ENCODE results near the gene SMIM15. TPM values are rescaled to one million over a fixed set of nuclear protein-coding genes. Genes with fewer than 3 reads are reported as not detected.

SMIM15 gene
- total RNA-seq, 1 experiment from 2014 or later, result 41.9 TPM

GRCh38 chr5:61162010-61162831 is at the start of gene SMIM15 (continued):
- TF ChIP-seq ARID4B (CRISPR knock-in tag; IDR thresholded peaks at IDR 0.05; ENCODE audit: borderline replicate concordance) (peak; percentile 32; the same call in 1 of the 2 replicates), TEAD1 (CRISPR knock-in tag; IDR thresholded peaks at IDR 0.05) (peak; percentile 74), MXD4 (CRISPR knock-in tag; IDR thresholded peaks at IDR 0.05; ENCODE audit: borderline replicate concordance) (no peak), CREB1 (CRISPR knock-in tag; IDR thresholded peaks at IDR 0.05) (peak; percentile 36; the same call in 1 of the 2 replicates), NR3C1 (CRISPR knock-in tag; conservative IDR thresholded peaks at IDR 0.05; ENCODE audit: low read depth) (0 out of 2 replicates have a peak, but pooled peaks have one; percentile 28), NFATC4 (CRISPR knock-in tag; IDR thresholded peaks at IDR 0.05) (no peak), EMX1 (CRISPR knock-in tag; IDR thresholded peaks at IDR 0.05) (no peak), E2F4 (CRISPR knock-in tag; IDR thresholded peaks at IDR 0.05; ENCODE audit: borderline replicate concordance, low read depth) (no peak), ZNF121 (CRISPR knock-in tag; IDR thresholded peaks at IDR 0.05) (0 out of 2 replicates have a peak, but pooled peaks have one; percentile 1), E2F5 (CRISPR knock-in tag; IDR thresholded peaks at IDR 0.05) (no peak), FOXK1 (CRISPR knock-in tag; IDR thresholded peaks at IDR 0.05) (peak; percentile 47), MYBL2 (CRISPR knock-in tag; IDR thresholded peaks at IDR 0.05) (peak; percentile 88), ZBTB21 (CRISPR knock-in tag; IDR thresholded peaks at IDR 0.05; ENCODE audit: borderline replicate concordance) (peak; percentile 77), ZNF138 (CRISPR knock-in tag; conservative IDR thresholded peaks at IDR 0.05) (0 out of 2 replicates have a peak, but pooled peaks have one; percentile 61), SMAD4 (CRISPR knock-in tag; IDR thresholded peaks at IDR 0.05) (no peak)
- TF ChIP-seq, protein P1, sequence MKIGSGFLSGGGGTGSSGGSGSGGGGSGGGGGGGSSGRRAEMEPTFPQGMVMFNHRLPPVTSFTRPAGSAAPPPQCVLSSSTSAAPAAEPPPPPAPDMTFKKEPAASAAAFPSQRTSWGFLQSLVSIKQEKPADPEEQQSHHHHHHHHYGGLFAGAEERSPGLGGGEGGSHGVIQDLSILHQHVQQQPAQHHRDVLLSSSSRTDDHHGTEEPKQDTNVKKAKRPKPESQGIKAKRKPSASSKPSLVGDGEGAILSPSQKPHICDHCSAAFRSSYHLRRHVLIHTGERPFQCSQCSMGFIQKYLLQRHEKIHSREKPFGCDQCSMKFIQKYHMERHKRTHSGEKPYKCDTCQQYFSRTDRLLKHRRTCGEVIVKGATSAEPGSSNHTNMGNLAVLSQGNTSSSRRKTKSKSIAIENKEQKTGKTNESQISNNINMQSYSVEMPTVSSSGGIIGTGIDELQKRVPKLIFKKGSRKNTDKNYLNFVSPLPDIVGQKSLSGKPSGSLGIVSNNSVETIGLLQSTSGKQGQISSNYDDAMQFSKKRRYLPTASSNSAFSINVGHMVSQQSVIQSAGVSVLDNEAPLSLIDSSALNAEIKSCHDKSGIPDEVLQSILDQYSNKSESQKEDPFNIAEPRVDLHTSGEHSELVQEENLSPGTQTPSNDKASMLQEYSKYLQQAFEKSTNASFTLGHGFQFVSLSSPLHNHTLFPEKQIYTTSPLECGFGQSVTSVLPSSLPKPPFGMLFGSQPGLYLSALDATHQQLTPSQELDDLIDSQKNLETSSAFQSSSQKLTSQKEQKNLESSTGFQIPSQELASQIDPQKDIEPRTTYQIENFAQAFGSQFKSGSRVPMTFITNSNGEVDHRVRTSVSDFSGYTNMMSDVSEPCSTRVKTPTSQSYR (CRISPR knock-in tag; IDR thresholded peaks at IDR 0.05), result peak; percentile 64; the same call in 1 of the 2 replicates
- TF ChIP-seq, protein P2, sequence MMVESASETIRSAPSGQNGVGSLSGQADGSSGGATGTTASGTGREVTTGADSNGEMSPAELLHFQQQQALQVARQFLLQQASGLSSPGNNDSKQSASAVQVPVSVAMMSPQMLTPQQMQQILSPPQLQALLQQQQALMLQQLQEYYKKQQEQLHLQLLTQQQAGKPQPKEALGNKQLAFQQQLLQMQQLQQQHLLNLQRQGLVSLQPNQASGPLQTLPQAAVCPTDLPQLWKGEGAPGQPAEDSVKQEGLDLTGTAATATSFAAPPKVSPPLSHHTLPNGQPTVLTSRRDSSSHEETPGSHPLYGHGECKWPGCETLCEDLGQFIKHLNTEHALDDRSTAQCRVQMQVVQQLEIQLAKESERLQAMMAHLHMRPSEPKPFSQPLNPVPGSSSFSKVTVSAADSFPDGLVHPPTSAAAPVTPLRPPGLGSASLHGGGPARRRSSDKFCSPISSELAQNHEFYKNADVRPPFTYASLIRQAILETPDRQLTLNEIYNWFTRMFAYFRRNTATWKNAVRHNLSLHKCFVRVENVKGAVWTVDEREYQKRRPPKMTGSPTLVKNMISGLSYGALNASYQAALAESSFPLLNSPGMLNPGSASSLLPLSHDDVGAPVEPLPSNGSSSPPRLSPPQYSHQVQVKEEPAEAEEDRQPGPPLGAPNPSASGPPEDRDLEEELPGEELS (CRISPR knock-in tag; IDR thresholded peaks at IDR 0.05), result peak; percentile 56; the same call in 1 of the 2 replicates
- TF ChIP-seq, protein P3, sequence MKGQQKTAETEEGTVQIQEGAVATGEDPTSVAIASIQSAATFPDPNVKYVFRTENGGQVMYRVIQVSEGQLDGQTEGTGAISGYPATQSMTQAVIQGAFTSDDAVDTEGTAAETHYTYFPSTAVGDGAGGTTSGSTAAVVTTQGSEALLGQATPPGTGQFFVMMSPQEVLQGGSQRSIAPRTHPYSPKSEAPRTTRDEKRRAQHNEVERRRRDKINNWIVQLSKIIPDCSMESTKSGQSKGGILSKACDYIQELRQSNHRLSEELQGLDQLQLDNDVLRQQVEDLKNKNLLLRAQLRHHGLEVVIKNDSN (CRISPR knock-in tag; IDR thresholded peaks at IDR 0.05), result peak; percentile 13; the same call in 1 of the 2 replicates
- TF ChIP-seq, protein P4, sequence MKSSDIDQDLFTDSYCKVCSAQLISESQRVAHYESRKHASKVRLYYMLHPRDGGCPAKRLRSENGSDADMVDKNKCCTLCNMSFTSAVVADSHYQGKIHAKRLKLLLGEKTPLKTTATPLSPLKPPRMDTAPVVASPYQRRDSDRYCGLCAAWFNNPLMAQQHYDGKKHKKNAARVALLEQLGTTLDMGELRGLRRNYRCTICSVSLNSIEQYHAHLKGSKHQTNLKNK (CRISPR knock-in tag; IDR thresholded peaks at IDR 0.05), result no peak

Measured in WTC11 (cell line).